Activated naive CD4-positive, alpha-beta T cell treated with anti-CD3 and anti-CD28 coated beads for 36 hours (primary cell): ENCODE results near the gene CORO2A. TPM values are rescaled to one million over a fixed set of nuclear protein-coding genes. Genes with fewer than 3 reads are reported as not detected.
"Not testable (repeated sequence)": the region's sequence is repeated elsewhere in the genome, so short reads cannot be mapped to it uniquely, and the experiment has no call there.

ENCODE experiments used
- CTCF ChIA-PET: fragments of 350-600 bp; sonication (Branson Sonifier 250); formaldehyde crosslinking; loops from one replicate; lab custom pipeline; 2021; ENCODE audit warnings: antibody characterized with exemption; lab: Charles Lee
- DNase-seq: peaks from one replicate; pipeline ENCODE4 v3.0.0-alpha.2; 2020
- H3K27ac Mint-ChIP-seq: one replicate; pipeline ENCODE4 v1.8.0; 2021; ENCODE audit warnings: mild to moderate bottlenecking, mixed read lengths
- H3K27me3 Mint-ChIP-seq: one replicate; pipeline ENCODE4 v1.8.0; 2021; ENCODE audit warnings: low read depth, mixed read lengths
- H3K36me3 Mint-ChIP-seq: one replicate; pipeline ENCODE4 v1.8.0; 2021; ENCODE audit warnings: low read depth, mixed read lengths
- H3K4me1 Mint-ChIP-seq: one replicate; pipeline ENCODE4 v1.8.0; 2021; ENCODE audit warnings: low read depth, mixed read lengths
- H3K4me3 Mint-ChIP-seq: one replicate; pipeline ENCODE4 v1.8.0; 2021; ENCODE audit warnings: mild to moderate bottlenecking, moderate library complexity, mixed read lengths
- H3K9me3 Mint-ChIP-seq: one replicate; pipeline ENCODE4 v1.8.0; 2021; ENCODE audit warnings: mixed read lengths
- intact Hi-C: fragments of 100-400 bp; cut with micrococcal nuclease; formaldehyde crosslinking; loops from one replicate; pipeline ENCODE4 v1.15.1; 2023
- total RNA-seq, 2 experiments: library from RNA; stranded (reverse); gene quantifications; one replicate each; pipeline ENCODE4 v1.2.3, GENCODE V29; 2021

Gene CORO2A
- total RNA-seq, 2 experiments from 2014 or later, result 8.1 to 8.2 TPM

GRCh38 chr9:98094851-98095250 lies 97.6 kb downstream of the CORO2A start:
- no peak for DNase-seq
- peaks cover 49% of the 10 kb centered on the region for H3K36me3 Mint-ChIP-seq
- intact Hi-C loops, result no loop called here
- no peaks in the 10 kb centered on the region for H3K9me3 Mint-ChIP-seq
- CTCF ChIA-PET, result interaction anchor here (1.6 kb wide), 1 partner anchor 10 kb away, joined by 5 read pairs; no protein-coding TSS in a partner anchor
- peaks cover 68% of the 10 kb centered on the region for H3K4me1 Mint-ChIP-seq
- no peak overlapping the region for H3K4me3 Mint-ChIP-seq
- H3K27ac Mint-ChIP-seq, result no peak overlapping the region
- no peaks in the 10 kb centered on the region for H3K27me3 Mint-ChIP-seq

DNA sequence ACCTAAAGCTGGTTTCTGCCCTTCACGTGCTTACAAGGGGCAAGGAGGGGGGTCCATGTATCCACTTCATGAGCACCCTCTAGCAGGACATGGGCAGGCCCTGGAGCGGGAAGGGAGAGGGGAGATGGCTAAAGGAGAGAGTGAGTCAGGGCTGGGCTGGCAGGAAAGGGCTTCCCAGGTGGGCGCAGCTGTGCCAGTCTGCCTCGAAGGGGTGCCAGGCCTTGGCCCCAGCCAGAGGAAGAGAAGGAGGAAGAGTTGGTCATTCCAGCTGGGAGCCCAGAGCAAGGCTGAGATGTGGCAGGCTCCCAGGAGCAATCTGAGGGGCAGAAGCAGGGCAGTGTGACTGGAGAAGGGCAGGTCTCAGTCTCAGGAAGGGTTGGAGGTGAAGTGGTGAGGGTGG lies 98.1 kb downstream of the CORO2A start:
- Mint-ChIP-seq H3K36me3 (peaks cover 51% of the 10 kb centered on the region), H3K27ac (no peak overlapping the region), H3K4me1 (peaks cover 66% of the 10 kb centered on the region), H3K9me3 (no peaks in the 10 kb centered on the region), H3K27me3 (no peaks in the 10 kb centered on the region), H3K4me3 (no peak overlapping the region)
- CTCF ChIA-PET, result no interaction called here
- DNase-seq, result no peak
- intact Hi-C loops, result no loop called here

DNA sequence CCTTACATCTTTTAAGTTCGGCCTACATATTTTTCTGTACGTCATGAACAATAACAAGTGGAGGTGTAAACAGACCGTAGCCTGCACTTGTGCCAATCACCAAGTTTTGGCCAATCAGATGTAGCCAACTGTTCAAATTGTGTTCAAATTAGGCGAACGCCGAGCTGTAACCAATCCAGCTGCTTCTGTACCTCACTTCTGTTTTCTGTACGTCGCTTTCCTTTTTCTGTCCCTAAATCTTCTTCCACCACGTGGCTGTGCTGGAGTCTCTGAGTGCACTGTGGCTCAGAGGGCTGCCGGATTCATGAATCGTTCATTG lies 99.9 kb downstream of the CORO2A start:
- peak; percentile 42 for DNase-seq
- H3K4me1 Mint-ChIP-seq, result peaks cover 49% of the 10 kb centered on the region
- H3K36me3 Mint-ChIP-seq, result peaks cover 47% of the 10 kb centered on the region
- intact Hi-C loops, result no loop called here
- no peaks in the 10 kb centered on the region for H3K27me3 Mint-ChIP-seq
- H3K9me3 Mint-ChIP-seq, result no peaks in the 10 kb centered on the region
- peak overlapping the region; percentile 32 for H3K27ac Mint-ChIP-seq
- peak overlapping the region; percentile 20 for H3K4me3 Mint-ChIP-seq
- CTCF ChIA-PET, result interaction anchor here (1.3 kb wide), 1 partner anchor 18 kb away, joined by 4 read pairs; no protein-coding TSS in a partner anchor

- Mint-ChIP-seq H3K27ac (peak overlapping the region; percentile 32), H3K4me3 (peak overlapping the region; percentile 20), H3K4me1 (peaks cover 44% of the 10 kb centered on the region), H3K9me3 (no peaks in the 10 kb centered on the region), H3K36me3 (peaks cover 43% of the 10 kb centered on the region), H3K27me3 (no peaks in the 10 kb centered on the region)
- CTCF ChIA-PET, result interaction anchor here (0.8 to 1.3 kb wide), 3 partner anchors 12 to 164 kb away, joined by 3 to 4 read pairs (median 4); partner anchors contain the start of gene TBC1D2
- intact Hi-C loops, result no loop called here
- DNase-seq, result no peak
These were observed 100.5 kb downstream of the CORO2A start for GRCh38 chr9:98091735-98092612.

DNA sequence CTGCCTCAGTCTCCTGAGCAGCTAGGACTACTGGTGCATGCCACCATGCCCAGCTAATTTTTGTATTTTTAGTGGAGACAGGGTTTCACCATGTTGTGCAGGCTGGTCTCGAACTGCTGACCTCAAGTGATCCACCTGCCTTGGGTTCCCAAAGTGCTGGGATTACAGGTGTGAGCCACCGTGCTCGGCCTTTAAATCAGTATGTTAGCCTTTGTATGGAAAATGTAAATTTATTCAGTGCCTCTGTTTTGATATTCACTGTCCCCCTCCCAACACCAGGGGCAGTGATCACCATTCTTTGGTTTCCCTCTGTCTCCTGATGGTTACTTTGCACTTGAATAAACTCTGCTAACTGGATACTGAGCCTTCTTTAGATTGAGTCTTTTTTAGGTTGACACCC lies 101.8 kb downstream of the CORO2A start:
- Mint-ChIP-seq H3K4me1 (peaks cover 46% of the 10 kb centered on the region), H3K36me3 (peaks cover 40% of the 10 kb centered on the region)
- DNase-seq, H3K27me3 Mint-ChIP-seq, H3K27ac Mint-ChIP-seq, H3K9me3 Mint-ChIP-seq, intact Hi-C loops, H3K4me3 Mint-ChIP-seq: not testable (repeated sequence)
- CTCF ChIA-PET, result interaction anchor here (0.8 to 1.3 kb wide), 4 partner anchors 28 to 170 kb away, joined by 3 to 4 read pairs (median 4); partner anchors contain the start of genes TBC1D2 and TRIM14

- Mint-ChIP-seq H3K36me3 (peaks cover 48% of the 10 kb centered on the region), H3K4me1 (peaks cover 33% of the 10 kb centered on the region), H3K9me3 (no peaks in the 10 kb centered on the region), H3K27ac (no peak overlapping the region), H3K4me3 (peak overlapping the region; percentile 44), H3K27me3 (no peaks in the 10 kb centered on the region)
- DNase-seq, result no peak
- intact Hi-C loops, result no loop called here
- CTCF ChIA-PET, result no interaction called here
These were observed 104.8 kb downstream of the CORO2A start for GRCh38 chr9:98087420-98088354.

- H3K27me3 Mint-ChIP-seq, result no peaks in the 10 kb centered on the region
- H3K36me3 Mint-ChIP-seq, result peaks cover 53% of the 10 kb centered on the region
- H3K4me3 Mint-ChIP-seq, result peak overlapping the region; percentile 35
- H3K4me1 Mint-ChIP-seq, result peaks cover 37% of the 10 kb centered on the region
- no peaks in the 10 kb centered on the region for H3K9me3 Mint-ChIP-seq
- DNase-seq, result no peak
- intact Hi-C loops, result no loop called here
- peak overlapping the region; percentile 81 for H3K27ac Mint-ChIP-seq
- CTCF ChIA-PET, result interaction anchor here (1.6 kb wide), 1 partner anchor 12 kb away, joined by 6 read pairs; no protein-coding TSS in a partner anchor
These were observed 106.0 kb downstream of the CORO2A start for GRCh38 chr9:98086461-98086860.

DNA sequence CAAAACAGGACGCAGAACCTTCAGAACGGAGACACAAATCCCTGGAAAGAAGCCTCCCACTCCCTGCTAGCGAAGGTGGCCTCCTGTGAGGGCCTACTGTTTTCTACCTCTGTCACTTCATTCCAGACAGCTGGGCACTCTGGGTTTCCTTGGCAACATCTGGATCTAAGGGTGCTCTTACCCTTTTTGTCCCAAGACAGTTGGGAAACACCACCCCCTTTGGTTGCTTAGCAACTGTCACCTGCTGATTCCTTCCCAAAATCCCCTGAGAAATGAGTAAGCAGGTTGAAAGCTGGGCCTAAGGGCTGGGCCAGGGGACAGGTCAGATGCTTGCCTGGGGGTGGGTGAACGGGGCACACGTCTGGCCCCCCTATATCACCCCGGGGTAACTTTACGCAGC lies 106.5 kb downstream of the CORO2A start:
- peak overlapping the region; percentile 81 for H3K27ac Mint-ChIP-seq
- H3K4me1 Mint-ChIP-seq, result peaks cover 42% of the 10 kb centered on the region
- H3K4me3 Mint-ChIP-seq, result no peak overlapping the region
- no peaks in the 10 kb centered on the region for H3K27me3 Mint-ChIP-seq
- intact Hi-C loops, result no loop called here
- DNase-seq, result peak; percentile 35
- CTCF ChIA-PET, result interaction anchor here (1.3 to 1.6 kb wide), 2 partner anchors 10 to 12 kb away, joined by 5 to 6 read pairs; no protein-coding TSS in a partner anchor
- H3K36me3 Mint-ChIP-seq, result peaks cover 58% of the 10 kb centered on the region
- H3K9me3 Mint-ChIP-seq, result no peaks in the 10 kb centered on the region

GRCh38 chr9:98085058-98085457 lies 107.4 kb downstream of the CORO2A start:
- H3K27ac Mint-ChIP-seq, result peak overlapping the region; percentile 30
- no peaks in the 10 kb centered on the region for H3K9me3 Mint-ChIP-seq
- H3K36me3 Mint-ChIP-seq, result peaks cover 55% of the 10 kb centered on the region
- intact Hi-C loops, result no loop called here
- no peak overlapping the region for H3K4me3 Mint-ChIP-seq
- H3K27me3 Mint-ChIP-seq, result no peaks in the 10 kb centered on the region
- H3K4me1 Mint-ChIP-seq, result peaks cover 42% of the 10 kb centered on the region
- no peak for DNase-seq
- CTCF ChIA-PET, result interaction anchor here (1.3 to 1.6 kb wide), 2 partner anchors 10 to 11 kb away, joined by 5 to 6 read pairs; no protein-coding TSS in a partner anchor

DNA sequence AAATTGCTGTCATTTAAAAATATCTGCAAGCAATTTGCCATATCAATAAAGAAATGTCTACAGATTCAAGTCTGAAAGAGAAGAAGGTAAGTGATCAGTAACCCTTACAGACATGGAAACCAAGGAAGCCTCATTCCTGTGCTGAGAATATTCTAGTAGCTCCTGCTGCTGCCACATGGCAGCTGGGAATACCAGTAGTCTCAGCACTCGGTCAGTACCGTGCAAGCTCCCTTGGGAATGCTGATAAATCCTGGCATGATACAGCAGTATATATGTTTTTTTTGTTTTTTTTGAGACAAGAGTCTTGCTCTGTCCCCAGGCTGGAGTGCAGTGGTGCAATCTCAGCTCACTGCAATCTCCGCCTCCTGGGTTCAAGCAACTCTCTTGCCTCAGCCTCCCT lies 108.0 kb downstream of the CORO2A start:
- no peaks in the 10 kb centered on the region for H3K9me3 Mint-ChIP-seq
- no peak overlapping the region for H3K4me3 Mint-ChIP-seq
- H3K27me3 Mint-ChIP-seq, result no peaks in the 10 kb centered on the region
- H3K27ac Mint-ChIP-seq, result peak overlapping the region; percentile 30
- DNase-seq, result no peak
- CTCF ChIA-PET, result interaction anchor here (0.7 to 1.3 kb wide), 2 partner anchors 11 to 149 kb away, joined by 3 to 5 read pairs; no protein-coding TSS in a partner anchor
- intact Hi-C loops, result no loop called here
- peaks cover 40% of the 10 kb centered on the region for H3K4me1 Mint-ChIP-seq
- peaks cover 53% of the 10 kb centered on the region for H3K36me3 Mint-ChIP-seq

DNA sequence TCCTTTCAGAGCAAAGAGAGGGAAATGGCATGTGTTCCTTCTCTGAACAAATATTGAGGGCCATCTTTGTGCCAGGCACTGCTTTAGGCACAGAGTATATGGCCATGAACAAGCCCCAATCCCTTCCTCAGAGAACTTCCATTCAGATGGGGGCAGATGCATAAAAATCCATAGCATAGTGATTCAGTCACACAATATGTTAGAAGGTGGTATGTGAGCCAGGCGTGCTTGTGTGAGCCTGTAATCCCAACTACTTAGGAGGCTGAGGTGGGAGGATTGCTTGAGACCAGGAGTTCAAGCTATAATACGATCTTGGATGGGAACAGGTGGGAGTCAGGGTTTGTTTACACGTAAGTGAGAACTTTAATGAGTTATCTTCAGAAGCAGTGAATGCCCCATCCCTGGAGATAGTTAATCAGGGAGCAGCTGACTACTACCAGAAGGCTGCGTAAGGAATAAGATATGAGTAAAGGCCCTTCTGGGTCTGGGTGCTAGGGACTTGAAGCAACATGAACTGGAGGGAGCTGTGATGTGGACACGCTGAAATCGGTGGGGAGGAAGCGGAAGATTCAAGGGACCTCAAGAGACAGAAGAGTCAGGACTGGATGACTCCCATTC lies 108.8 kb downstream of the CORO2A start:
- DNase-seq, result no peak
- Mint-ChIP-seq H3K36me3 (peaks cover 54% of the 10 kb centered on the region), H3K4me1 (peaks cover 40% of the 10 kb centered on the region), H3K27me3 (no peaks in the 10 kb centered on the region), H3K9me3 (no peaks in the 10 kb centered on the region), H3K4me3 (no peak overlapping the region), H3K27ac (peak overlapping the region; percentile 88)
- intact Hi-C loops, result no loop called here
- CTCF ChIA-PET, result interaction anchor here (0.7 kb wide), 1 partner anchor 148 kb away, joined by 3 read pairs; no protein-coding TSS in a partner anchor
